H7 (cell line): ENCODE measurements around the gene DHX8. TPM values are rescaled to one million over a fixed set of nuclear protein-coding genes. Genes with fewer than 3 reads are reported as not detected.
"Not testable (repeated sequence)": the region's sequence is repeated elsewhere in the genome, so short reads cannot be mapped to it uniquely, and the experiment has no call there.

Experiments
- DNase-seq: peaks from one replicate; pipeline ENCODE4 v3.0.0; 2012
- H3K27me3 ChIP-seq: 2 replicates; pipeline ENCODE4 v1.6.0; 2011; ENCODE audit warnings: mild to moderate bottlenecking, low read length; ENCODE audit not compliant: control insufficient read depth, insufficient read depth
- H3K36me3 ChIP-seq: replicated peaks from 2 replicates; pipeline ENCODE4 v1.5.1; 2011; ENCODE audit warnings: low read length; ENCODE audit not compliant: control insufficient read depth, insufficient read depth
- H3K4me3 ChIP-seq: 2 replicates; pipeline ENCODE4 v1.5.1; 2011; ENCODE audit warnings: low read depth, mild to moderate bottlenecking, control low read depth, low read length, moderate library complexity; ENCODE audit not compliant: insufficient read depth
- total RNA-seq: library from RNA; depleted of rRNA; stranded (reverse); fragments of >200 nt; shearing (Covaris generic); gene quantifications from 2 replicates; pipeline ENCODE4 v1.2.3, GENCODE V29; 2014

DHX8 gene
- total RNA-seq, 1 experiment from 2014 or later: 42.6 TPM

DNA sequence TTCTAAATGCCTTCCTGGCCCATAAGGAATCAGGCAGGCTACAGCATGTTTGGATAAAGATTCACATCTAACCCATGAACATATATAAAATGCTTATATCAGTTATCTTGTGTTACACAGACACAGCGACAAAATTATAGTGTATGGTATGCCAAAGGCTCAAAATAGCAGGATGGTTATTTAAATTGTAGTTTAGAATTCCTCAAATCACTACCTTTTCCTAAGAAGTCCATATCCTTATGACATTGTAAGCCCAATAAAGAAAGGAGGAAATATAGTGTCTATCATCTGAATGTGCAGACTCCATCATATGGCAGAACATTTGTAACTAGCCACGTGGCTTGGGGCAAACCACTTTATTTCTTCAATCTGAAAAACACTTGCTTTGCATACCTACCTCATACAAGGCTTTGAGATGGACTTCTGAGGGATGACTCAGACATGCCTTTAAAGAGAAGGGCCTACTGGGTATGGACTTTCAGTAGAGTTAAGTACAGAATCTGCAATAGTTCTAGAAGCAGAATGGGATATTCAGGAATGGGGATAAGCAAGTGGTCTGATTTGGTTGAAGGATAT, 12.1 kb upstream of the DHX8 start:
- Histone ChIP-seq H3K27me3 (no peaks in the 10 kb centered on the region), H3K36me3 (no peaks in the 10 kb centered on the region), H3K4me3 (no peak overlapping the region)
- no peak for DNase-seq

DNA sequence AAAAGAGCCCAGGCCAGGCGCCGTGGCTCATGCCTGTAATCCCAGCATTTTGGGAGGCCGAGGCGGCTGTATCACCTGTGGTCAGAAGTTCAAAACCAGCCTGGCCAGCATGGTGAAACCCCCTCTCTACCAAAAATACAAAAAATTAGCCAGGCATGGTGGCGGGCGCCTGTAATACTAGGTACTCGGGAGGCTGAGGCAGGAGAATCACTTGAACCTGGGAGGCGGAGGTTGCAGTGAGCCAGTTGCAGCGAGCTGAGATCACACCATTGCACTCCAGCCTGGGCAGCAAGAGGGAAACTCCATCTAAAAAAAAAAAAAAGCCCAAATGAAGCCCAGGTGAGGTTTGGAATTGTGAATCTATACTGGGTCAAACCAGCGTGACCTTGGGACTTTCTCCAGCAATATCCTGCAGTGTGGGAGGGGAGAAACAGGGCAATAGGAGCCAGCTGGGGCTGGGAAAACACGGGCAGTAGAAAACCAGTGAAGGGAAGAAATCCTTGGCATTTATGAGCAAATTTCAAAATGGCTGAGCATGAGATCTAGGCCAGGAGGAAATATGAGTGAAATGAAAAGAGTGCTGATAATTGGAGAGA, 8.2 kb upstream of the DHX8 start:
- no peak overlapping the region for H3K4me3 ChIP-seq
- no peak for DNase-seq
- no peaks in the 10 kb centered on the region for H3K27me3 ChIP-seq
- H3K36me3 ChIP-seq: no peaks in the 10 kb centered on the region

DNA sequence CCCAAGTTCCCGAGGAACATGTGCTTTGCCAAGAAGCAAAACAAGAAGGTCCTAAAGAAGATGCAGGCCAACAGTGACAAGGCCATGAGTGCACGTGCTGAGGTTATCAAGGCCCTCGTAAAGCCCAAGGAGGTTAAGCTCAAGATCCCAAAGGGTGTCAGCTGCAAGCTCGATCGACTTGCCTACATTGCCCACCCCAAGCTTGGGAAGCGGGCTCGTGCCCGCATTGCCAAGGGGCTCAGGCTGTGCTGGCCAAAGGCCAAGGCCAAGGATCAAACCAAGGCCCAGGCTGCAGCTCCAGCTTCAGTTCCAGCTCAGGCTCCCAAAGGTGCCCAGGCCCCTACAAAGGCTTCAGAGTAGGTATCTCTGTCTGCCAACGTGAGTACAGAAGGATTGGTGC, 7.5 kb upstream of the DHX8 start:
- not testable (repeated sequence) for H3K36me3 ChIP-seq, H3K4me3 ChIP-seq, H3K27me3 ChIP-seq, DNase-seq

DNA sequence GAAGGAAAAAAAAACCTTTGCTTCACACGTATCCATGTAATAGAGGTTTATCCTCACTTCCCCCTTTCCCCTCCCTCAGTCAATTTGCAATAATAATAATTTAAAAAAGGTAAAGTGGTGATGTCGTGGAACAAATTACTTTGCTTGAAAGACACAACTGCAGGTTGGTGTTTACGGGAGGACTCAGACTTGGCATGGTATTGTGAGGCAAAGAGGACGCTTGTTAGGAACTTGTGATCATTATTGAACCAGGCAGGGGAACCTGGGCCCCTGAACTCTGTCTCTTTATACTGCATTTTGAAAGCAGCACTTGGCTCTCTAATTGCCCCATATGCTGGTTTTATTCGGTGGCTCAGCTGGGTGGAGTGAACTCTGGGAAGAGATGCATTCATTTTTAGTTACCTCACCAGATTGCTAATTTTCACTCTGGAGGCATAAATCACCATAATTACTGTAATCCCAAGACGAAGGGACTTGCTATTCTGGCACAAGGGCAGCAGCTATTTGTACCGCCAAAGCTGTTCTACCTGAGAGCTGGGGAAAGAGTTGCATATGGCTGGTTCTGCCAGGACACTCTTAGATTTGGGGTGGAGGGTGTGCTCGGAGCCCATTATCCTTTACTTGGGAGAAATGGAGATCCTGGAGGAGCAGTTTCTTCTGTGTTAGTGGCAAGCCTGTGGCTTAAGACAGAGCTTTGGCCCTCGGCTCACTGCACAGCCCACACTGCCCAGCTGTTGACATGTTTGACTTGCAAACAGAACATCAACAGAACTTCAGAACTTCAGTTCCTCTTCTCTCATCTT, 5.7 kb upstream of the DHX8 start:
- Histone ChIP-seq H3K36me3 (no peaks in the 10 kb centered on the region), H3K4me3 (no peak overlapping the region), H3K27me3 (no peaks in the 10 kb centered on the region)
- DNase-seq: no peak

DNA sequence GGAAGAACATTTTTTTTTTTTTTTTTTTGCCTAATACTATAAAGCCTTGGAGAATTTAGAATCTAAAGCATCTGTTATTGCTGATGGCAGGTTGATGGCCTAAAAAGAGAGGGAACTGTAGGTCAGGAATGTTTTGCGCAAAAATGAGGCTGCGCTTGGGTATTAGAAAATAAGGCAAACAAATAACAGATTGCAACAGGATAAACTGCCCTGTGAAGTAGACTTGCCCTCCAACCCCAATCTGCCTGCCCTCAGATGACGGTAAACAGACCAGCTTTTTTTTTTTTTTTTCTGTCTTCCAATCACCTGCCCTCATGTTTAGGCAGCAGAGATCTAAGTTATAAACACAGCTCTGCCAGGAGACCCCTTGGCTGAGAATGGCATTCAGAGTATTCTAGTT, 3.8 kb upstream of the DHX8 start:
- H3K27me3 ChIP-seq: no peaks in the 10 kb centered on the region
- H3K4me3 ChIP-seq: no peak overlapping the region
- H3K36me3 ChIP-seq: no peaks in the 10 kb centered on the region
- no peak for DNase-seq

DNA sequence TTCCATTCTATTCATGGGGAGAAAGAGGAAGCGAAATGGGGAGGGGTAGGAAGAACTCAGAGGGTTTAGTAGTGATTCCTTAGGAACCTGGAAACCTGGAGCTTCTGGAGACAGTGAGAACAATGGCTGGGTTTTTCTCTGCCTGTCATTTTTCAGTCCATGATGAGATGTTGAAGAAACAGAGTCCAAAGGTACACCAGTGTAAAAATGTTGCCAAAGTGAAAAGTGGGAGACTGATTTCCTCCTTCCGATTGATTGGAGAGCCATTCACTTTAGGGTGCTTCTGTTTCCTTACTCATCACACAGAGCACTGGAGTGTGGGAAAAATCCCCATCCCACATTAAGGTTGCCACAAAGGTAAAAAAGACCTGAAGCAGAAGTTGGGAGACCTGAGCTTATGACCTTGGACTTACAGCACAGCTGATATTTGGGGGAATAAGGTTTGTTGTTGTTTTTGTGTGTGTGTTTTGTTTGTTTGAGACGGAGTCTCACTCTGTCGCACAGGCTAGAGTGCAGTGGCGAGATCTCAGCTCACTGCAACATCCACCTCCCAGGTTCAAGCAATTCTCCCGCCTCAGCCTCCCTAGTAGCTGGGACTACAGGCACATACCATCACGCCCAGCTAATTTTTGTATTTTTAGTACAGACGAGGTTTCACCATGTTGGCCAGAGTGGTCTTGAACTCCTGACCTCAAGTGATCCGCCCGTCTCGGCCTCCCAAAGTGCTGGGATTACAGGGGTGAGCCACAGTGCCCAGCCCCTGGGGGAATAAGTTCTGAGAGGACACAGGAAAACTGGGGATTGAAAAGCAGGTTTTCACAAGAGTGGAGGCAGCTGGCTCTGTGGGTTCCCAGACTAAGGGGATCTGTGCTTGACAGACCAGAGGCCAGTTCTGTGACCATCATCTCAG, 1.4 kb upstream of the DHX8 start:
- no peak for DNase-seq
- no peak overlapping the region for H3K4me3 ChIP-seq
- no peaks in the 10 kb centered on the region for H3K27me3 ChIP-seq
- H3K36me3 ChIP-seq: no peaks in the 10 kb centered on the region

DNA sequence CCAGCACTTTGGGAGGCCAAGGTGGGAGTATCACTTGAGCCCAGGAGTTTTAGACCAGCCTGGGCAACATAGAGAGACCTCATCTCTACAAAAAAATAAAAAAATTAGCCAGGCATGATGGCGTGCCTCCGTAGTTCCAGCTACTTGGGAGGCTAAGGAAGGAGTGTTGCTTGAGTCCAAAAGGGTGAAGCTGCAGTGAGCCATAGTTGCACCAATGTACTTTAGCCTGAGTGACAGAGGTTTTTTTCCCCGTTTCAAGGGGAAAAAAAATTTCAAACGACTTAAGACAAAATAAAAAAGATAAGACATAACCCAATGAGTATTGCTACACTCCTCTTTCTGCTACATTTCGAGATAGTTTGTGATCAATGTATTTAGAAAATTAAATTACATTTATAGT, 6.8 kb downstream of the DHX8 start:
- no peak for DNase-seq
- Histone ChIP-seq H3K4me3 (no peak overlapping the region), H3K27me3 (no peaks in the 10 kb centered on the region), H3K36me3 (peaks cover 33% of the 10 kb centered on the region)

DNA sequence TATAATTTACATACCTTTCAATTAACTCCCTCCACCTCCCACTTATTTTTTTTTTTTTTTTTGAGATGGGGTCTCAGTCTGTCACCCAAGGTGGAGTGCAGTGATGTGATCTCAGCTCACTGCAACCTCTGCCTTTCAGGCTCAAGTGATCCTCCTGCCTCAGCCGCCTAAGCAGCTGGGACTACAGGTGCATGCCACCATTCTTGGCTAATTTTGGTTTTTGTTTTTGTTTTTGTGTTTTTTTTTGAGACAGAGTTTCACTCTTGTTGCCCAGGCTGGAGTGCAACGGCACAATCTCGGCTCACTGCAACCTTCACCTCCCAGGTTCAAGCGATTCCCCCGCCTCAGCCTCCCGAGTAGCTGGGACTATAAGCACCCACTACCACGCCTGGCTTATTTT, 25.7 kb downstream of the DHX8 start:
- not testable (repeated sequence) for H3K4me3 ChIP-seq, H3K27me3 ChIP-seq, DNase-seq
- peaks cover 23% of the 10 kb centered on the region for H3K36me3 ChIP-seq

DNA sequence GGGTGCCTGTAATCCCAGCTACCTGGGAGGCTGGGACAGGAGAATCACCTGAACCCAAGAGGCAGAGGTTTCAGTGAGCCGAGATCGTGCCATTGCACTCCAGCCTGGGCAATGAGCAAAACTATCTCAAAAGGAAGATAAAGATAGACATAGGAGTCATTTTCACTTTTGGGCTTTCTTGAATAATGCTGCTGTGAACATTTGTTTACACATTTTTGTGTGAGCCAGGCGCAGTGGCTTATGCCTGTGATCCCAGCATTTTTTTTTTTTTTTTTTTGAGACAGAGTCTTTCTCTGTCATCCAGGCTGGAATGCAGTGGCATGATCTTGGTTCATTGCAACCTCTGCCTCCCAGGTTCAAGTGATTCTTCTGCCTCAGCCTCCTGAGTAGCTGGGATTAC, 27.4 kb downstream of the DHX8 start:
- peaks cover 20% of the 10 kb centered on the region for H3K36me3 ChIP-seq
- not testable (repeated sequence) for DNase-seq, H3K4me3 ChIP-seq

DNA sequence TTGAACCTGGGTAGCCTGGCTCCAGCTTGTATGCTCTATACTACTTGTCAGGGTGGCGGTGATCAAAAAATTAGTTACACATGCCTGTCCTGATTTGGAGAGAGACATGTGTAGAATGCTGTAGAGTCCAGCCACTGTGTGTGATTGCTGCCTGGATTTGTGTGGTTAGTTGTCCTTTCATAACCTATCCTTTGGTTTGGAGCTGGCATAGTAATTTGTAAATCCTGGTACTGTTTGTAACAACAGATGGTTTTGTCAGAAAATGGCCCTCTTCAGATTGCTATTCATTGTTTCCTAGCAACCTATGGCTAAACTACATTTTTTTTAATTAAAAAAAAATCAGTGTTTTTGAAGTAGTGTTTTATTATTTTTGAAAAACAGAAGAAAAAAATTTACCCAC, 31.9 kb downstream of the DHX8 start:
- Histone ChIP-seq H3K27me3 (no peaks in the 10 kb centered on the region), H3K4me3 (no peak overlapping the region), H3K36me3 (peaks cover 19% of the 10 kb centered on the region)
- no peak for DNase-seq

More for the DNA sequence above, 27.4 kb downstream of the DHX8 start:
- H3K27me3 ChIP-seq: not testable (repeated sequence)

DNA sequence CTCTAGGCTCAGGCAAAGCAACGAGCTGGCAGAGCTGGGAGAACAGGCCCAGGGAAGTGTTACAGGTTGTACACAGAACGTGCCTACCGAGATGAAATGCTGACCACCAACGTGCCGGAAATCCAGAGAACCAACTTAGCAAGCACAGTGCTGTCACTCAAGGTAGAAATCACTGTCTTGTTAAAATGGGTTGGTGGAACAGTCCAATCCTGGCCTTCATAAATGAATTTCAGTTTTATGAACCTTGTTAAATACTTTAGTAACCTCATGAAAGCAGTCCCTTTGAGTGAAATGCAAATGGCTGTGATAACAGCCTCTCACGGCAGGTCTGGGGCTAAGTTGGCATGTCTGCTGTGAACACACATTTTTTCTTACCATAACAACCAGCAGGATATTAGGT, 33.4 kb downstream of the DHX8 start:
- DNase-seq: no peak

DNA sequence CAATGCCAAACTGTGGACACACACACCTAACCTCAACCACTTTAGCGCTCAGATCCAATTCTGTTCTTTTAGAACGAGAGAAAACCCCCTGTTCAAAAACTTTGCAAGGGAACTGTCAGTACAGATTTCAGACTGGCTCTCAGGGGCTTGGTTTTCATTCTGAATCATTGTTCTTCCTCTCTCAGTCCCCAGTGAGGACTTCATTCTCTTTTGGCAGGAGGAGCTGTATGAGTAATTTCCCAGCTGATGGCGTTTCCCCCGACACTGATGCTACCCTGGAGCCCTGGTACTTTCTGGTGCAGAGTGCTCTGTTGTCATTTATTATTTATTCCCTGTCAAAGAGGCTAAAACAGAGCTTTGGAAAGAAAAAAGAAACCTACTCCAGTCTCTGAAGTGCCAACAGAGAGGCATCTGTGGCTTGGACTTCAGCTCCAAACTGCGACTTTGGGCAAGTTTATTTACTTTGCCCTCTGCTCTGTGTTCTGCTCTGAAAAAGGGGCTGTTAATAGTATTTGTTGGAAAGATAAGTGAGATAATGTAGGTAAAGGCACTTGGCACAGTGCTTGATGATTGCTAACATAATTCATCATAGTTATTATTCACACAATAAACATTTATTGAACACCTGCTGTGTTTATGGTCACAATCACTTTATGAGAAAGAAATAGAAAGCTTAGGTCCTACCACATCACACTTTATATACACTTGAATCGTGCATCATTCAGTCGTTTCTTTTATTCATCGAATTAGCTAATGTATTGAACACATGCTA, 34.0 kb downstream of the DHX8 start:
- no peak overlapping the region for H3K4me3 ChIP-seq
- peaks cover 30% of the 10 kb centered on the region for H3K36me3 ChIP-seq
- no peak for DNase-seq
- no peaks in the 10 kb centered on the region for H3K27me3 ChIP-seq

More for the DNA sequence above, 33.4 kb downstream of the DHX8 start:
- Histone ChIP-seq H3K27me3 (no peaks in the 10 kb centered on the region), H3K4me3 (no peak overlapping the region), H3K36me3 (peaks cover 31% of the 10 kb centered on the region)

DNA sequence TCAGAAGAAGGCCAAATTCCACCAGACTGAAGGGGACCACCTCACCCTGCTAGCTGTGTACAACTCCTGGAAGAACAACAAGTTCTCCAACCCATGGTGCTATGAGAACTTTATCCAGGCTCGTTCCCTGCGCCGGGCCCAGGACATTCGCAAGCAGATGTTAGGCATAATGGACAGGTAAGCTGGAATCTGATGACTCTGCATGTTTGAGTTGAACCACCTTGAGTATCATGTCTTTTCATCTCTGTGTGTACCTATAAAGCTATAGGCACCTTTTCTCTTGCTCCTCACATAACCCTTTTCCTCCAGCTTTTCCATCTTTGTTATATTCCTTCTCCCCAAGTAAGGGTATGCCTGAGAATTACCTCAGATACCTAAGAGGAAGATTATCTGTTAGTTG, 37.6 kb downstream of the DHX8 start:
- no peak for DNase-seq
- H3K27me3 ChIP-seq: no peaks in the 10 kb centered on the region
- peaks cover 42% of the 10 kb centered on the region for H3K36me3 ChIP-seq
- no peak overlapping the region for H3K4me3 ChIP-seq
